Astrocyte (in vitro differentiated cells and primary cell): ENCODE results near the gene FAM180A. TPM values are rescaled to one million over a fixed set of nuclear protein-coding genes. Genes with fewer than 3 reads are reported as not detected.

ENCODE experiments used
- DNase-seq: peaks from one replicate; pipeline ENCODE4 v3.0.0-alpha.2; 2010; ENCODE audit warnings: low read depth
- FAIRE-seq: peaks from 2 replicates; lab custom pipeline; 2011; peaks lifted over from hg19 to GRCh38; lab: Jason Lieb, UNC
- H2AFZ ChIP-seq: 2 replicates; pipeline ENCODE4 v1.6.0; 2012; ENCODE audit warnings: low read depth, low read length, inconsistent platforms
- H3K27ac ChIP-seq: 2 replicates; pipeline ENCODE4 v1.5.1; 2011; ENCODE audit warnings: low read depth, low read length, inconsistent platforms
- H3K27me3 ChIP-seq: 2 replicates; pipeline ENCODE4 v1.6.0; 2011; ENCODE audit warnings: low read length, inconsistent platforms; ENCODE audit not compliant: insufficient read depth
- H3K36me3 ChIP-seq: 2 replicates; pipeline ENCODE4 v1.5.1; 2011; ENCODE audit warnings: low read length, inconsistent platforms; ENCODE audit not compliant: insufficient read depth
- H3K4me1 ChIP-seq: 2 replicates; pipeline ENCODE4 v1.5.1; 2011; ENCODE audit warnings: low read length, inconsistent platforms; ENCODE audit not compliant: insufficient read depth
- H3K4me2 ChIP-seq: 2 replicates; pipeline ENCODE4 v1.6.0; 2012; ENCODE audit warnings: low read length, inconsistent platforms
- H3K4me3 ChIP-seq: 2 replicates; pipeline ENCODE4 v1.5.1; 2011; ENCODE audit warnings: low read depth, mild to moderate bottlenecking, low read length, inconsistent platforms; ENCODE audit not compliant: insufficient read depth
- H3K79me2 ChIP-seq: 2 replicates; pipeline ENCODE4 v1.6.0; 2012; ENCODE audit warnings: mild to moderate bottlenecking, low read length, inconsistent platforms; ENCODE audit not compliant: insufficient read depth
- H3K9ac ChIP-seq: 2 replicates; pipeline ENCODE4 v1.6.0; 2012; ENCODE audit warnings: mild to moderate bottlenecking, low read length, inconsistent platforms
- H3K9me3 ChIP-seq: 2 replicates; pipeline ENCODE4 v1.5.1; 2012; ENCODE audit warnings: low read depth, mild to moderate bottlenecking, low read length, inconsistent platforms; ENCODE audit not compliant: insufficient read depth
- H4K20me1 ChIP-seq: 2 replicates; pipeline ENCODE4 v1.6.0; 2012; ENCODE audit warnings: low read length, inconsistent platforms; ENCODE audit not compliant: insufficient read depth
- H3K27ac Mint-ChIP-seq: one replicate; pipeline ENCODE4 v1.8.0; 2021; ENCODE audit warnings: mild to moderate bottlenecking, mixed read lengths; ENCODE audit not compliant: unreplicated experiment
- H3K27me3 Mint-ChIP-seq: one replicate; pipeline ENCODE4 v1.8.0; 2021; ENCODE audit warnings: low read depth, mixed read lengths; ENCODE audit not compliant: unreplicated experiment
- H3K36me3 Mint-ChIP-seq: one replicate; pipeline ENCODE4 v1.8.0; 2021; ENCODE audit warnings: low read depth, mixed read lengths; ENCODE audit not compliant: unreplicated experiment
- H3K4me1 Mint-ChIP-seq: one replicate; pipeline ENCODE4 v1.8.0; 2021; ENCODE audit warnings: low read depth, mixed read lengths; ENCODE audit not compliant: unreplicated experiment
- H3K4me3 Mint-ChIP-seq: one replicate; pipeline ENCODE4 v1.8.0; 2021; ENCODE audit warnings: mild to moderate bottlenecking, moderate library complexity, mixed read lengths; ENCODE audit not compliant: unreplicated experiment
- H3K9me3 Mint-ChIP-seq: one replicate; pipeline ENCODE4 v1.8.0; 2021; ENCODE audit warnings: mild to moderate bottlenecking, mixed read lengths; ENCODE audit not compliant: unreplicated experiment
- EZH2 ChIP-seq: IDR thresholded peaks from 2 replicates; pipeline ENCODE4 v1.6.1; 2012; ENCODE audit warnings: mild to moderate bottlenecking, low read length, inconsistent platforms; ENCODE audit not compliant: insufficient read depth
- total RNA-seq: library from RNA; stranded (reverse); gene quantifications from 2 replicates; pipeline ENCODE4 v1.2.1, GENCODE V29; 2021
- TF ChIP-seq, protein P1 (sequence below): IDR thresholded peaks from 2 replicates; pipeline ENCODE4 v1.5.1; 2011; ENCODE audit warnings: low read depth, mild to moderate bottlenecking, inconsistent platforms, low read length, moderate library complexity; ENCODE audit not compliant: insufficient read depth

FAM180A gene
- total RNA-seq, 1 donor from 2014 or later = not detected

GRCh38 chr7:135692055-135692454, 56.6 kb downstream of the FAM180A start:
- no peak for TF ChIP-seq EZH2
- TF ChIP-seq, protein P1, sequence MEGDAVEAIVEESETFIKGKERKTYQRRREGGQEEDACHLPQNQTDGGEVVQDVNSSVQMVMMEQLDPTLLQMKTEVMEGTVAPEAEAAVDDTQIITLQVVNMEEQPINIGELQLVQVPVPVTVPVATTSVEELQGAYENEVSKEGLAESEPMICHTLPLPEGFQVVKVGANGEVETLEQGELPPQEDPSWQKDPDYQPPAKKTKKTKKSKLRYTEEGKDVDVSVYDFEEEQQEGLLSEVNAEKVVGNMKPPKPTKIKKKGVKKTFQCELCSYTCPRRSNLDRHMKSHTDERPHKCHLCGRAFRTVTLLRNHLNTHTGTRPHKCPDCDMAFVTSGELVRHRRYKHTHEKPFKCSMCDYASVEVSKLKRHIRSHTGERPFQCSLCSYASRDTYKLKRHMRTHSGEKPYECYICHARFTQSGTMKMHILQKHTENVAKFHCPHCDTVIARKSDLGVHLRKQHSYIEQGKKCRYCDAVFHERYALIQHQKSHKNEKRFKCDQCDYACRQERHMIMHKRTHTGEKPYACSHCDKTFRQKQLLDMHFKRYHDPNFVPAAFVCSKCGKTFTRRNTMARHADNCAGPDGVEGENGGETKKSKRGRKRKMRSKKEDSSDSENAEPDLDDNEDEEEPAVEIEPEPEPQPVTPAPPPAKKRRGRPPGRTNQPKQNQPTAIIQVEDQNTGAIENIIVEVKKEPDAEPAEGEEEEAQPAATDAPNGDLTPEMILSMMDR = no peak
- Mint-ChIP-seq H3K27me3 (no peaks in the 10 kb centered on the region), H3K9me3 (no peaks in the 10 kb centered on the region), H3K4me1 (peaks cover 28% of the 10 kb centered on the region), H3K27ac (peak overlapping the region; percentile 84), H3K4me3 (no peak overlapping the region), H3K36me3 (peaks cover 16% of the 10 kb centered on the region)
- peak; percentile 70 for DNase-seq
- peaks cover 13% of the 10 kb centered on the region for H3K4me1 ChIP-seq
- no peaks in the 10 kb centered on the region for H3K36me3 ChIP-seq
- no peaks in the 10 kb centered on the region for H3K79me2 ChIP-seq
- H3K4me2 ChIP-seq = peak overlapping the region; percentile 27
- H2AFZ ChIP-seq = no peak overlapping the region
- no peak overlapping the region for H3K9ac ChIP-seq
- H4K20me1 ChIP-seq = no peaks in the 10 kb centered on the region
- peak overlapping the region; percentile 39 for H3K27ac ChIP-seq
- no peak overlapping the region for H3K4me3 ChIP-seq
- no peaks in the 10 kb centered on the region for H3K27me3 ChIP-seq
- no peaks in the 10 kb centered on the region for H3K9me3 ChIP-seq
- no peak for FAIRE-seq

DNA sequence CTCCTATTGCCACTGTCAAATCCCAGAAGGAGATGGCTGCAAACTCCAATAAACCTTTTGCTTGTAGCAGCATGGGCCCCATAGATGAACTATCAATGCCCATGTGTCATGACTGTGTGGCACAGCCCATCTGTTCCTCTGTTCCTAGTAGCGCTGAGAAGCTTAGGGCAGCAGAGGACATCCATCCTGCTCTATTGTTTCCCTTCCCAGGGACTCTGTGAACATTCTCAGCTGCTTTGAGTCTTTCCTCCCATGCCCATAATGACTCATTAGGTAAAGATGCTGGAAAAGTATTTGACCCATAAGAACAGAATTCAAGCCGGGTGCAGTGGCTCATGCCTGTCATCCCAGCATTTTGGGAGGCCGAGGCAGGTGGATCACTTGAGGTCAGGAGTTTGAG, 58.0 kb downstream of the FAM180A start:
- no peak for TF ChIP-seq EZH2
- TF ChIP-seq, protein P1 = no peak
- Histone ChIP-seq H3K9me3 (no peaks in the 10 kb centered on the region), H3K4me3 (no peak overlapping the region), H2AFZ (no peak overlapping the region), H3K79me2 (no peaks in the 10 kb centered on the region), H3K36me3 (no peaks in the 10 kb centered on the region), H3K9ac (no peak overlapping the region), H3K27ac (peak overlapping the region; percentile 27), H3K27me3 (no peaks in the 10 kb centered on the region), H3K4me1 (peaks cover 14% of the 10 kb centered on the region), H4K20me1 (no peaks in the 10 kb centered on the region), H3K4me2 (peak overlapping the region; percentile 4)
- Mint-ChIP-seq H3K27ac (peak overlapping the region; percentile 55), H3K9me3 (no peaks in the 10 kb centered on the region), H3K36me3 (peaks cover 12% of the 10 kb centered on the region), H3K27me3 (no peaks in the 10 kb centered on the region), H3K4me1 (peaks cover 32% of the 10 kb centered on the region), H3K4me3 (no peak overlapping the region)
- DNase-seq (peak; percentile 84), FAIRE-seq (no peak)

- no peak overlapping the region for H2AFZ ChIP-seq
- no peak overlapping the region for H3K4me2 ChIP-seq
- FAIRE-seq (no peak), DNase-seq (no peak)
- peaks cover 48% of the 10 kb centered on the region for H3K4me1 Mint-ChIP-seq
- no peaks in the 10 kb centered on the region for H3K9me3 ChIP-seq
- H3K36me3 ChIP-seq = no peaks in the 10 kb centered on the region
- no peak overlapping the region for H3K4me3 Mint-ChIP-seq
- H3K27ac Mint-ChIP-seq = no peak overlapping the region
- H3K4me3 ChIP-seq = no peak overlapping the region
- H3K9ac ChIP-seq = no peak overlapping the region
- no peaks in the 10 kb centered on the region for H4K20me1 ChIP-seq
- H3K9me3 Mint-ChIP-seq = no peaks in the 10 kb centered on the region
- H3K36me3 Mint-ChIP-seq = peaks cover 12% of the 10 kb centered on the region
- H3K27ac ChIP-seq = no peak overlapping the region
- no peaks in the 10 kb centered on the region for H3K79me2 ChIP-seq
- TF ChIP-seq, protein P1 = no peak
- TF ChIP-seq EZH2 = no peak
- no peaks in the 10 kb centered on the region for H3K27me3 Mint-ChIP-seq
- H3K4me1 ChIP-seq = peaks cover 35% of the 10 kb centered on the region
- H3K27me3 ChIP-seq = no peaks in the 10 kb centered on the region
Measured at GRCh38 chr7:135687466-135687865, 61.1 kb downstream of the FAM180A start.
